ENCODE measurements around the gene ANKRD11. TPM values are rescaled to one million over a fixed set of nuclear protein-coding genes. Genes with fewer than 3 reads are reported as not detected.

ANKRD11 gene
- total RNA-seq, 1 donor from 2014 or later, result 367 TPM

- TF ChIP-seq, protein P1, sequence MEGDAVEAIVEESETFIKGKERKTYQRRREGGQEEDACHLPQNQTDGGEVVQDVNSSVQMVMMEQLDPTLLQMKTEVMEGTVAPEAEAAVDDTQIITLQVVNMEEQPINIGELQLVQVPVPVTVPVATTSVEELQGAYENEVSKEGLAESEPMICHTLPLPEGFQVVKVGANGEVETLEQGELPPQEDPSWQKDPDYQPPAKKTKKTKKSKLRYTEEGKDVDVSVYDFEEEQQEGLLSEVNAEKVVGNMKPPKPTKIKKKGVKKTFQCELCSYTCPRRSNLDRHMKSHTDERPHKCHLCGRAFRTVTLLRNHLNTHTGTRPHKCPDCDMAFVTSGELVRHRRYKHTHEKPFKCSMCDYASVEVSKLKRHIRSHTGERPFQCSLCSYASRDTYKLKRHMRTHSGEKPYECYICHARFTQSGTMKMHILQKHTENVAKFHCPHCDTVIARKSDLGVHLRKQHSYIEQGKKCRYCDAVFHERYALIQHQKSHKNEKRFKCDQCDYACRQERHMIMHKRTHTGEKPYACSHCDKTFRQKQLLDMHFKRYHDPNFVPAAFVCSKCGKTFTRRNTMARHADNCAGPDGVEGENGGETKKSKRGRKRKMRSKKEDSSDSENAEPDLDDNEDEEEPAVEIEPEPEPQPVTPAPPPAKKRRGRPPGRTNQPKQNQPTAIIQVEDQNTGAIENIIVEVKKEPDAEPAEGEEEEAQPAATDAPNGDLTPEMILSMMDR (IDR thresholded peaks at IDR 0.05; ENCODE audit: partially characterized antibody, unreplicated experiment), result no peak
- Mint-ChIP-seq H3K4me3 (ENCODE audit: unreplicated experiment) (peak overlapping the region; percentile 81), H3K4me1 (ENCODE audit: low read depth, unreplicated experiment) (peaks cover 52% of the 10 kb centered on the region), H3K27me3 (ENCODE audit: unreplicated experiment) (peaks cover 18% of the 10 kb centered on the region), H3K9me3 (ENCODE audit: unreplicated experiment) (peaks cover 43% of the 10 kb centered on the region), H3K27ac (ENCODE audit: unreplicated experiment) (peak overlapping the region; percentile 97), H3K36me3 (ENCODE audit: unreplicated experiment) (no peaks in the 10 kb centered on the region)
- no peak for DNase-seq
These were observed 163.6 kb downstream of the ANKRD11 start for GRCh38 chr16:89326721-89327120.

DNA sequence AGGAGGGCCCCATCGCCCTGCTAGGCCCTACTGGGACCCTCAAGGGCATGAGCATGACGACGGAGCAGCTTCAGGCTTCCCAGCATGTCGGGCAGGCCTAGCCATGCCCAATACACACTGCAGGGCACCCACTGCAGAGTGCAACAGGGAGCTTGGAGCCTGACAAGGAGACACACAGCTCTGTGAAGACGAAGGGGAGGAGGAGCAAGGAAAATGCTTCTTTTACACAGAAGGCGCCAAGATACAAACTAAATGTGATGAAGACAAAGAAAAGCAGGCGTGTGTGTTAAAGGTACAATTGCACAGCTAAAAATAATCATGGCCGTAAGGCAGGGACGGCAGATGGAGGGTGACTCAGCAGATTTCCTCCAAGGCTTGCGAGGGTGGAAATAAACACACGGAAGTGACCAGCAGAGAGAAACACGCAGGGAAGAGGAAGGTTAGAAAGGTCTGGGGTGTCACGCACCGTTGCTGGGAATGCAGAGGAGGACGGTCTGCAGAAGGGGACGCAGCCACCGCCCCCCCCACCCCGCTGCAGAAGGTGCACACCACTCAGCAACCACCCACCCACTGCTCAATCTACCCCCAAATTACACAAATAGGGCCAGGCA, 164.4 kb downstream of the ANKRD11 start:
- Mint-ChIP-seq H3K4me1 (ENCODE audit: low read depth, unreplicated experiment) (peaks cover 56% of the 10 kb centered on the region), H3K9me3 (ENCODE audit: unreplicated experiment) (peaks cover 47% of the 10 kb centered on the region), H3K27ac (ENCODE audit: unreplicated experiment) (peak overlapping the region; percentile 97), H3K4me3 (ENCODE audit: unreplicated experiment) (peak overlapping the region; percentile 81), H3K36me3 (ENCODE audit: unreplicated experiment) (no peaks in the 10 kb centered on the region), H3K27me3 (ENCODE audit: unreplicated experiment) (peaks cover 23% of the 10 kb centered on the region)
- TF ChIP-seq, protein P1 (IDR thresholded peaks at IDR 0.05; ENCODE audit: partially characterized antibody, unreplicated experiment), result no peak
- no peak for DNase-seq

GRCh38 chr16:89324056-89325010, 166.0 kb downstream of the ANKRD11 start:
- peaks cover 26% of the 10 kb centered on the region for H3K27me3 Mint-ChIP-seq (ENCODE audit: unreplicated experiment)
- H3K4me1 Mint-ChIP-seq (ENCODE audit: low read depth, unreplicated experiment), result peaks cover 72% of the 10 kb centered on the region

DNA sequence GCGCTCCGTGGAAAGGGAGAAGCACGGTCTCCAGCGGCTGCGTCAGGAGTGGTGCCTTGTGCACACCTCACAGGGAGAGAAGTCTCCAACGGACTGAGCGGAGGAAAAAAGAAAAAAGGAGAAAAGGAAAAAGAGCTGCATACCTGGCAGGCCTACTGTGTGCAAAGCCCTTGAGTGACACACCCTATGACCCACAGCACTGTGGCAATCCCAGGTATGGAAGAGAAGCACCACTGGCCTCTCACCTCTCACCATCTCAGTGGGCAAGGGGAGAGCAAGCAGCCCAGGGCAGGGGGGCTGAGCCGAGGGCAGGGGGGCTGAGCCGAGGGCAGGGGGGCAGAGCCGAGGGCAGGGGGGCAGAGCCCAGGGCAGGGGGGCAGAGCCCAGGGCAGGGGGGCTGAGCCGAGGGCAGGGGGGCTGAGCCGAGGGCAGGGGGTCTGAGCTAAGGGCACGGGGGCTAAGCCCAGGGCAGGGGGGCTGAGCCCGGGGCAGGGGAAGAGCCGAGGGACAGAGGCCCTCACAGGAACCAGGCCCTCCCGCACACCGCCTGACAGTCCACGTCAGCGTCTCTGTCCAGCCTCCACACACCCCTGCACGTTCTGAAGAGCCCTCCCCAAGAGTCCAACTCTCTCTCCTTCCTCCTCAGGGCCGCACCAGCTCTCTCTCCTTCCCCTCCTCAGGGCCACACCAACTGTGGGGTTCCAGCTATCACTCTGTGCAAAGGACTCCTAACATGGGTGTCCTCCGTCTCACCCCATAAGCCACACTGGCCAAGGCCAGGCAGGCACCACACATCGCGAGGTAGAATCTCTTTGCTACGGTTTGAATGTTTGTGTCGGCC, 167.0 kb downstream of the ANKRD11 start:
- peak overlapping the region; percentile 97 for H3K27ac Mint-ChIP-seq (ENCODE audit: unreplicated experiment)

More at GRCh38 chr16:89324056-89325010, 166.0 kb downstream of the ANKRD11 start:
- Mint-ChIP-seq H3K27ac (ENCODE audit: unreplicated experiment) (peak overlapping the region; percentile 97), H3K4me3 (ENCODE audit: unreplicated experiment) (peak overlapping the region; percentile 52), H3K36me3 (ENCODE audit: unreplicated experiment) (no peaks in the 10 kb centered on the region), H3K9me3 (ENCODE audit: unreplicated experiment) (peaks cover 57% of the 10 kb centered on the region)
- TF ChIP-seq, protein P1 (IDR thresholded peaks at IDR 0.05; ENCODE audit: partially characterized antibody, unreplicated experiment), result no peak
- no peak for DNase-seq

More for the DNA sequence above, 167.0 kb downstream of the ANKRD11 start:
- peaks cover 64% of the 10 kb centered on the region for H3K9me3 Mint-ChIP-seq (ENCODE audit: unreplicated experiment)
- H3K36me3 Mint-ChIP-seq (ENCODE audit: unreplicated experiment), result peaks cover 6% of the 10 kb centered on the region
- DNase-seq, result peak; percentile 15
- peak overlapping the region; percentile 48 for H3K4me3 Mint-ChIP-seq (ENCODE audit: unreplicated experiment)
- H3K27me3 Mint-ChIP-seq (ENCODE audit: unreplicated experiment), result peaks cover 35% of the 10 kb centered on the region
- H3K4me1 Mint-ChIP-seq (ENCODE audit: low read depth, unreplicated experiment), result peaks cover 82% of the 10 kb centered on the region
- TF ChIP-seq, protein P1 (IDR thresholded peaks at IDR 0.05; ENCODE audit: partially characterized antibody, unreplicated experiment), result no peak
